AG09319 (cell line): ENCODE results near the gene EXOSC1.
A peak's percentile ranks its signal among the peaks of the same experiment; 100 is the strongest.

Experiments used
- DNase-seq: peaks from one replicate; pipeline ENCODE4 v3.0.0-alpha.2; 2010; ENCODE audit warnings: low read depth; ENCODE audit errors: extremely low read depth
- TF ChIP-seq, protein P1 (sequence below): IDR thresholded peaks from 2 replicates; pipeline ENCODE4 v1.5.1; 2011; ENCODE audit warnings: low read depth, mild to moderate bottlenecking, inconsistent platforms, low read length, moderate library complexity

EXOSC1 gene

GRCh38 chr10:97445722-97446639 is at the start of gene EXOSC1, which contains the start of gene ZDHHC16:
Gene EXOSC1 (minus strand): TSS chr10:97446006. CDS start chr10:97445985, 21 bp downstream.
Gene ZDHHC16 (plus strand): TSS chr10:97446175. CDS start chr10:97451676, 5,501 bp downstream.
- peak; percentile 84 for DNase-seq
- TF ChIP-seq, protein P1, sequence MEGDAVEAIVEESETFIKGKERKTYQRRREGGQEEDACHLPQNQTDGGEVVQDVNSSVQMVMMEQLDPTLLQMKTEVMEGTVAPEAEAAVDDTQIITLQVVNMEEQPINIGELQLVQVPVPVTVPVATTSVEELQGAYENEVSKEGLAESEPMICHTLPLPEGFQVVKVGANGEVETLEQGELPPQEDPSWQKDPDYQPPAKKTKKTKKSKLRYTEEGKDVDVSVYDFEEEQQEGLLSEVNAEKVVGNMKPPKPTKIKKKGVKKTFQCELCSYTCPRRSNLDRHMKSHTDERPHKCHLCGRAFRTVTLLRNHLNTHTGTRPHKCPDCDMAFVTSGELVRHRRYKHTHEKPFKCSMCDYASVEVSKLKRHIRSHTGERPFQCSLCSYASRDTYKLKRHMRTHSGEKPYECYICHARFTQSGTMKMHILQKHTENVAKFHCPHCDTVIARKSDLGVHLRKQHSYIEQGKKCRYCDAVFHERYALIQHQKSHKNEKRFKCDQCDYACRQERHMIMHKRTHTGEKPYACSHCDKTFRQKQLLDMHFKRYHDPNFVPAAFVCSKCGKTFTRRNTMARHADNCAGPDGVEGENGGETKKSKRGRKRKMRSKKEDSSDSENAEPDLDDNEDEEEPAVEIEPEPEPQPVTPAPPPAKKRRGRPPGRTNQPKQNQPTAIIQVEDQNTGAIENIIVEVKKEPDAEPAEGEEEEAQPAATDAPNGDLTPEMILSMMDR, result no peak; the same call in 1 of the 2 replicates

DNA sequence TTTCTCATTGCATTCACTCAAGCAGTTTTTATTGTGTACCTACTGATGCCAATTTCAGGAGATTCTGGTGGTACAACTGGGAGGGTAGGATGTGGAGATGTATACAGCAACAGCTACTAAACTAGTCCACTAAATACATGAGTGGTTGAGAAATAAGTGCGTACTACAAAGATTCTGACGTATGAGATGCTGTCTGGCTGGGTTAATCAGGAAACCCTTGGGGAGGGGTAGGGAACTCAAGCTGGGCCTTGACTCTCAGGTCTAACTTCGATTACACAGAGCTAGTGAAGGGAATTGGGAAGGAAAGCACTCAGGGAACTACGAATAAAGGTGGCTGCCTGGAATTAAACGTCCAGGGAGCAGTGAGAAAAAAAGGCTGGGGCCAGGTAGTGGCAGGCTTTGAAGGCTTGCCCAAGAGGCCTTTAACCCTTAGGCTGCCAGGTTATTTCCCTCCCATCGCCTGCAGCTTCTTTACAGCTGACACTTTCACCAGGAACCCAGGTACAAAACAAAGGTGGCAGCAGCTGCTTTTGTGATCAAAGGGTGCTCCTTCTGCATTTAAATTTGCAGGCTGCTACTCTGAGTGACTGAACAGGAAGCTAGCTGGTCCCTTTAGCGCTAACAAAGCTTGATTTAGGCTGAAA is 49.2 kb upstream of the EXOSC1 start:
- no peak for DNase-seq
- TF ChIP-seq, protein P1, result no peak

DNA sequence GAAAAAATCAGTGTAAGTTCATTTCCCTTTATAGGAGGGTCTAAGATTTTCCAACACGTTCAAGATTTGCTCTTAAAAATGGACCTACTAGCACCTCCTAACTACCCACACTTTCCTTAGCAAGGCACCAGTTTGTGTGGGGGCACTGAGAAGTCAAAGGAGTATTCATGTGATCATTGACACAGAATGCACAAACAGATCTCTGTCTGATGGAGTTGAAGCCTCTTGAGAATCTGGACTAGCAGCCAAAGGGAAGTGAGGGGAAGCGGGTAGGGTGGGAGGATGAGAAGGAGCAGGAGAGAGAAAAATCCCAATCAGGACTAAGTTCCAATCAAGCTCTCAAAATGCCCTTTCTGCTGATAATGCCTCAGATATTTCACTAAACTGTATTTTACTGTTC is 48.3 kb upstream of the EXOSC1 start:
- TF ChIP-seq, protein P1, result no peak
- no peak for DNase-seq

GRCh38 chr10:97490592-97490991 is 44.8 kb upstream of the EXOSC1 start:
- TF ChIP-seq, protein P1, result no peak
- DNase-seq, result no peak

GRCh38 chr10:97485647-97486281 is 40.0 kb upstream of the EXOSC1 start:
- TF ChIP-seq, protein P1, result no peak
- DNase-seq, result no peak

GRCh38 chr10:97483921-97484320 is 38.1 kb upstream of the EXOSC1 start:
- TF ChIP-seq, protein P1, result no peak
- DNase-seq, result no peak
